Measurements from ENCODE around the gene RB1.

The RB1 gene

GRCh38 chr13:48457578-48458242 is 154.2 kb downstream of the RB1 start:
- Histone ChIP-seq H3K27me3 (no peaks in the 10 kb centered on the region), H3K9me3 (no peaks in the 10 kb centered on the region), H3K4me3 (ENCODE audit: low read depth, low read length) (no peak overlapping the region), H3K36me3 (peaks cover 38% of the 10 kb centered on the region), H3K4me1 (no peaks in the 10 kb centered on the region)
- no peak for TF ChIP-seq CTCF (IDR thresholded peaks at IDR 0.05; ENCODE audit: low read depth, low read length)
- DNase-seq, result no peak

- Histone ChIP-seq H3K27me3 (no peaks in the 10 kb centered on the region), H3K4me3 (ENCODE audit: low read depth, low read length) (no peak overlapping the region), H3K4me1 (no peaks in the 10 kb centered on the region), H3K36me3 (peaks cover 10% of the 10 kb centered on the region), H3K9me3 (no peaks in the 10 kb centered on the region)
- no peak for TF ChIP-seq CTCF (IDR thresholded peaks at IDR 0.05; ENCODE audit: low read depth, low read length)
- no peak for DNase-seq
These were observed 171.7 kb downstream of the RB1 start for GRCh38 chr13:48475230-48475629.

GRCh38 chr13:48476215-48476614 is 172.7 kb downstream of the RB1 start:
- H3K9me3 ChIP-seq, result no peaks in the 10 kb centered on the region

GRCh38 chr13:48476686-48477085 is 173.1 kb downstream of the RB1 start:
- Histone ChIP-seq H3K4me3 (ENCODE audit: low read depth, low read length) (no peak overlapping the region), H3K9me3 (no peaks in the 10 kb centered on the region), H3K27me3 (no peaks in the 10 kb centered on the region), H3K36me3 (peaks cover 10% of the 10 kb centered on the region), H3K4me1 (no peaks in the 10 kb centered on the region)
- DNase-seq, result no peak
- TF ChIP-seq CTCF (IDR thresholded peaks at IDR 0.05; ENCODE audit: low read depth, low read length), result no peak

More at GRCh38 chr13:48476215-48476614, 172.7 kb downstream of the RB1 start:
- no peak for DNase-seq
- Histone ChIP-seq H3K27me3 (no peaks in the 10 kb centered on the region), H3K36me3 (peaks cover 10% of the 10 kb centered on the region), H3K4me3 (ENCODE audit: low read depth, low read length) (no peak overlapping the region), H3K4me1 (no peaks in the 10 kb centered on the region)
- TF ChIP-seq CTCF (IDR thresholded peaks at IDR 0.05; ENCODE audit: low read depth, low read length), result no peak

- no peak overlapping the region for H3K4me3 ChIP-seq (ENCODE audit: low read depth, low read length)
- no peak for DNase-seq
These were observed 173.8 kb downstream of the RB1 start for GRCh38 chr13:48477191-48477855.

More at GRCh38 chr13:48477191-48477855, 173.8 kb downstream of the RB1 start:
- Histone ChIP-seq H3K27me3 (no peaks in the 10 kb centered on the region), H3K9me3 (no peaks in the 10 kb centered on the region), H3K4me1 (no peaks in the 10 kb centered on the region), H3K36me3 (peaks cover 10% of the 10 kb centered on the region)
- TF ChIP-seq CTCF (IDR thresholded peaks at IDR 0.05; ENCODE audit: low read depth, low read length), result no peak
